H9 (cell line): Measurements from ENCODE around the gene FAM43A. TPM values are rescaled to one million over a fixed set of nuclear protein-coding genes. Genes with fewer than 3 reads are reported as not detected.

ENCODE experiments used
- DNase-seq: peaks from one replicate; pipeline ENCODE4 v3.0.0-alpha.2; 2017
- H2AFZ ChIP-seq: one replicate; pipeline ENCODE4 v1.6.1; 2013; ENCODE audit warnings: mild to moderate bottlenecking, low read length, control low read depth, moderate library complexity
- H2AK5ac ChIP-seq: 2 replicates; pipeline ENCODE4 v1.6.1; 2013; ENCODE audit warnings: low read length, control low read depth, mixed read lengths; ENCODE audit not compliant: insufficient read length
- H2BK120ac ChIP-seq: one replicate; pipeline ENCODE4 v1.6.1; 2013; ENCODE audit warnings: low read depth, mild to moderate bottlenecking, low read length, control low read depth, inconsistent platforms; ENCODE audit not compliant: poor library complexity, severe bottlenecking
- H2BK12ac ChIP-seq: 2 replicates; pipeline ENCODE4 v1.6.1; 2013; ENCODE audit warnings: low read length, control low read depth, mixed read lengths, low read depth; ENCODE audit not compliant: insufficient read length
- H2BK15ac ChIP-seq: 2 replicates; pipeline ENCODE4 v1.6.1; 2013; ENCODE audit warnings: low read depth, low read length, control low read depth
- H2BK20ac ChIP-seq: one replicate; pipeline ENCODE4 v1.6.1; 2013; ENCODE audit warnings: low read depth, mild to moderate bottlenecking, low read length, control low read depth, inconsistent platforms; ENCODE audit not compliant: poor library complexity, severe bottlenecking
- H2BK5ac ChIP-seq: 2 replicates; pipeline ENCODE4 v1.6.1; 2013; ENCODE audit warnings: low read length, control low read depth, mixed read lengths; ENCODE audit not compliant: insufficient read length
- H3K14ac ChIP-seq: 2 replicates; pipeline ENCODE4 v1.6.1; 2013; ENCODE audit warnings: low read length, control low read depth; ENCODE audit not compliant: insufficient read depth
- H3K18ac ChIP-seq: 2 replicates; pipeline ENCODE4 v1.6.1; 2013; ENCODE audit warnings: low read depth, mild to moderate bottlenecking, mixed read lengths, low read length, control low read depth; ENCODE audit not compliant: insufficient read length
- H3K23ac ChIP-seq: 2 replicates; pipeline ENCODE4 v1.6.1; 2013; ENCODE audit warnings: low read length, control low read depth, mixed read lengths, low read depth; ENCODE audit not compliant: insufficient read length
- H3K23me2 ChIP-seq: 2 replicates; pipeline ENCODE4 v1.6.1; 2013; ENCODE audit warnings: low read depth, mild to moderate bottlenecking, mixed read lengths, low read length, control low read depth; ENCODE audit not compliant: insufficient read length, poor library complexity, severe bottlenecking
- H3K27ac ChIP-seq: 2 replicates; pipeline ENCODE4 v1.5.1; 2013; ENCODE audit warnings: low read length, control low read depth, mixed read lengths, low read depth; ENCODE audit not compliant: insufficient read length
- H3K27me3 ChIP-seq: 2 replicates; pipeline ENCODE4 v1.6.1; 2013; ENCODE audit warnings: low read length, control low read depth, inconsistent platforms; ENCODE audit not compliant: insufficient read depth
- H3K4ac ChIP-seq: 2 replicates; pipeline ENCODE4 v1.6.1; 2013; ENCODE audit warnings: low read depth, mild to moderate bottlenecking, control low read depth, inconsistent platforms, low read length, moderate library complexity
- H3K4me1 ChIP-seq: 2 replicates; pipeline ENCODE4 v1.6.1; 2013; ENCODE audit warnings: low read length, control low read depth, inconsistent platforms; ENCODE audit not compliant: insufficient read depth
- H3K4me2 ChIP-seq: 2 replicates; pipeline ENCODE4 v1.6.1; 2013; ENCODE audit warnings: low read length, control low read depth, mixed read lengths; ENCODE audit not compliant: insufficient read length, insufficient read depth
- H3K56ac ChIP-seq: 2 replicates; pipeline ENCODE4 v1.6.1; 2013; ENCODE audit warnings: low read depth, mild to moderate bottlenecking, mixed read lengths, low read length, control low read depth; ENCODE audit not compliant: insufficient read length
- H3K79me1 ChIP-seq: 2 replicates; pipeline ENCODE4 v1.6.1; 2013; ENCODE audit warnings: low read depth, mild to moderate bottlenecking, moderate library complexity, low read length, control low read depth, inconsistent platforms; ENCODE audit not compliant: insufficient read depth, poor library complexity, severe bottlenecking
- H3K79me2 ChIP-seq: 2 replicates; pipeline ENCODE4 v1.6.1; 2013; ENCODE audit warnings: low read length, control low read depth, inconsistent platforms; ENCODE audit not compliant: insufficient read depth
- H3K9ac ChIP-seq: 2 replicates; pipeline ENCODE4 v1.6.1; 2013; ENCODE audit warnings: low read length, control low read depth, mixed read lengths; ENCODE audit not compliant: insufficient read length; ENCODE audit errors: extremely low read depth
- H3K9me3 ChIP-seq: one replicate; pipeline ENCODE4 v1.6.1; 2013; ENCODE audit warnings: low read depth, low read length, inconsistent platforms; ENCODE audit not compliant: control insufficient read depth
- H3T11ph ChIP-seq: one replicate; pipeline ENCODE4 v1.6.1; 2013; ENCODE audit warnings: mild to moderate bottlenecking, low read length, control low read depth, inconsistent platforms
- H4K20me1 ChIP-seq: one replicate; pipeline ENCODE4 v1.6.1; 2013; ENCODE audit not compliant: control insufficient read depth, insufficient read length, insufficient read depth
- H4K5ac ChIP-seq: 2 replicates; pipeline ENCODE4 v1.6.1; 2013; ENCODE audit warnings: low read depth, mild to moderate bottlenecking, mixed read lengths, low read length, control low read depth; ENCODE audit not compliant: insufficient read length
- H4K8ac ChIP-seq: replicated peaks from 2 replicates; pipeline ENCODE4 v1.6.1; 2013; ENCODE audit warnings: low read length, control low read depth, mixed read lengths, low read depth; ENCODE audit not compliant: insufficient read length
- H4K91ac ChIP-seq: 2 replicates; pipeline ENCODE4 v1.6.1; 2013; ENCODE audit warnings: low read depth, mild to moderate bottlenecking, moderate library complexity, mixed read lengths, low read length, control low read depth; ENCODE audit not compliant: insufficient read length
- H3K27ac Mint-ChIP-seq, 3 experiments: 2 replicates in 2 of 3; 3 replicates in 1 of 3; pipeline ENCODE4 v1.8.0; 2020 to 2021; ENCODE audit warnings: mixed read lengths in 3 of 3, mild to moderate bottlenecking in 1 of 3, moderate library complexity in 1 of 3
- H3K27me3 Mint-ChIP-seq: 2 replicates; pipeline ENCODE4 v1.8.0; 2021; ENCODE audit warnings: low read depth, mild to moderate bottlenecking, moderate library complexity, mixed read lengths
- H3K36me3 Mint-ChIP-seq, 3 experiments: 2 replicates in 2 of 3; 3 replicates in 1 of 3; pipeline ENCODE4 v1.8.0; 2020 to 2021; ENCODE audit warnings: low read depth in 3 of 3, mixed read lengths in 3 of 3; ENCODE audit not compliant: insufficient read depth in 1 of 3
- H3K4me1 Mint-ChIP-seq, 2 experiments: 2 replicates each; pipeline ENCODE4 v1.8.0; 2020; ENCODE audit warnings: mixed read lengths in 2 of 2
- H3K4me3 Mint-ChIP-seq, 2 experiments: 2 replicates in 1 of 2; 3 replicates in 1 of 2; pipeline ENCODE4 v1.8.0; 2020 to 2021; ENCODE audit warnings: mild to moderate bottlenecking in 2 of 2, mixed read lengths in 2 of 2, moderate library complexity in 1 of 2
- H3K9me3 Mint-ChIP-seq, 2 experiments: 2 replicates in 1 of 2; 3 replicates in 1 of 2; pipeline ENCODE4 v1.8.0; 2020; ENCODE audit warnings: mild to moderate bottlenecking in 2 of 2, mixed read lengths in 2 of 2, moderate library complexity in 1 of 2
- WGBS: extraction: QIAGEN DNeasy Blood & Tissue Kit; methylation state at CpG from one replicate; pipeline ENCODE4 v1.1.7; 2013; ENCODE audit warnings: missing lambda C conversion rate, low lambda C conversion rate, mixed read lengths; ENCODE audit not compliant: insufficient read length; ENCODE audit errors: extremely low coverage; 5-methylcytosine and 5-hydroxymethylcytosine counted together
- total RNA-seq: library from RNA; stranded (reverse); gene quantifications from 2 replicates; pipeline ENCODE4 v1.2.1, GENCODE V29; 2021
- TF ChIP-seq, protein P1 (sequence below): fragments of 200-600 bp; sonication (generic); conservative IDR thresholded peaks from 3 replicates; pipeline ENCODE4 v1.8.0; 2021; ENCODE audit warnings: antibody characterized with exemption, mild to moderate bottlenecking

FAM43A gene
- total RNA-seq, 1 experiment from 2014 or later, result 2.7 TPM

DNA sequence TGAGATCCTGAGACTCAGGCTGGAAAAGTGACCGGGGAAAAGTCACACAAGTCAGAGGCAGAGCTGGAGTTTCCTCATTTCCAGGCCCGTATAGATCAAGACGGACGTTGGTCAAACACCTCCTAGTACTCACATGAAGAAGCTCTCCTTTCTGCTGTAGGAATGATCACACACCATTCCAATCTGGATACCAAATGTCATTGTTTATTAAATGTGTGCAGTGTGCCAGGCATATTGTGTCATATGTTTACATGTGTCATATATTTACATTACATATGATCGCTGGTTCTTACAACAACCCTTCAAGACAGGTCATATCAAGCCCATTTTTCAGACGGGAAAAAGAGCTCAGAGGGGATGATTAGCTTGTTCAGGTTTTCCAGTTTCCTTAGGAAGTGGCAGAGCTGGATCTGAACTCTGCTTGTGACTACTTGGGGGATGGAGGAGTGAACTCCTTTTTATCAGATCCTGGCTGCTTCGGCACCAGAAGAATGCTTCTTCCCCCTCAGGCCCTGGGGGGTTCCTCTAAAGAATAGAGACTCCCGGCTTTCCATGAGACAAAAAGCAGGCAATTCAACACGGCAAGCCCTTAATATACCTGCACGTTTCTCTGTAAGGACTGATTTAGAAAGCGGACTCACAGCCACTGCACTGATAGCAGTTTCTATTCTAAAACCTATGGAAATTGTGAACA is 41.9 kb downstream of the FAM43A start:
- H4K5ac ChIP-seq, result no peak overlapping the region
- no peaks in the 10 kb centered on the region for H3K27me3 ChIP-seq
- no peak overlapping the region for H3K27ac ChIP-seq
- no peaks in the 10 kb centered on the region for H3K4me1 ChIP-seq
- H3K9me3 ChIP-seq, result no peaks in the 10 kb centered on the region
- peaks cover 33 to 35% of the 10 kb centered on the region in 2 experiments for H3K4me1 Mint-ChIP-seq
- no peak overlapping the region for H4K91ac ChIP-seq
- no peak overlapping the region for H3T11ph ChIP-seq
- H3K4me2 ChIP-seq, result no peak overlapping the region
- no peaks in the 10 kb centered on the region for H3K79me1 ChIP-seq
- H3K23ac ChIP-seq, result no peak overlapping the region
- no peak overlapping the region; a peak in 1 of 7 replicates for H3K27ac Mint-ChIP-seq
- H2BK120ac ChIP-seq, result no peak overlapping the region
- no peak overlapping the region for H3K4me3 Mint-ChIP-seq
- no CpG with 5 or more reads among the region's 11 CpGs for WGBS
- H2AK5ac ChIP-seq, result no peak overlapping the region
- no peak overlapping the region for H2BK12ac ChIP-seq
- H3K36me3 Mint-ChIP-seq, result no peaks in the 10 kb centered on the region
- H3K27me3 Mint-ChIP-seq, result peaks cover 10% of the 10 kb centered on the region
- no peak overlapping the region for H3K18ac ChIP-seq
- H3K14ac ChIP-seq, result no peak overlapping the region
- H3K9me3 Mint-ChIP-seq, result no peaks in the 10 kb centered on the region
- no peaks in the 10 kb centered on the region for H3K23me2 ChIP-seq
- no peak overlapping the region for H2BK20ac ChIP-seq
- no peak overlapping the region for H2BK15ac ChIP-seq
- no peak overlapping the region for H4K8ac ChIP-seq
- DNase-seq, result no peak
- H3K79me2 ChIP-seq, result no peaks in the 10 kb centered on the region
- no peak overlapping the region for H3K4ac ChIP-seq
- no peak overlapping the region for H3K9ac ChIP-seq
- no peaks in the 10 kb centered on the region for H4K20me1 ChIP-seq
- H2AFZ ChIP-seq, result no peak overlapping the region
- H3K56ac ChIP-seq, result no peak overlapping the region
- H2BK5ac ChIP-seq, result no peak overlapping the region
- TF ChIP-seq, protein P1, sequence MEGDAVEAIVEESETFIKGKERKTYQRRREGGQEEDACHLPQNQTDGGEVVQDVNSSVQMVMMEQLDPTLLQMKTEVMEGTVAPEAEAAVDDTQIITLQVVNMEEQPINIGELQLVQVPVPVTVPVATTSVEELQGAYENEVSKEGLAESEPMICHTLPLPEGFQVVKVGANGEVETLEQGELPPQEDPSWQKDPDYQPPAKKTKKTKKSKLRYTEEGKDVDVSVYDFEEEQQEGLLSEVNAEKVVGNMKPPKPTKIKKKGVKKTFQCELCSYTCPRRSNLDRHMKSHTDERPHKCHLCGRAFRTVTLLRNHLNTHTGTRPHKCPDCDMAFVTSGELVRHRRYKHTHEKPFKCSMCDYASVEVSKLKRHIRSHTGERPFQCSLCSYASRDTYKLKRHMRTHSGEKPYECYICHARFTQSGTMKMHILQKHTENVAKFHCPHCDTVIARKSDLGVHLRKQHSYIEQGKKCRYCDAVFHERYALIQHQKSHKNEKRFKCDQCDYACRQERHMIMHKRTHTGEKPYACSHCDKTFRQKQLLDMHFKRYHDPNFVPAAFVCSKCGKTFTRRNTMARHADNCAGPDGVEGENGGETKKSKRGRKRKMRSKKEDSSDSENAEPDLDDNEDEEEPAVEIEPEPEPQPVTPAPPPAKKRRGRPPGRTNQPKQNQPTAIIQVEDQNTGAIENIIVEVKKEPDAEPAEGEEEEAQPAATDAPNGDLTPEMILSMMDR, result no peak
